Upper lobe of left lung (tissue), 4 donors: ENCODE measurements around the gene FLYWCH1.

Experiments used
- POLR2AphosphoS5 ChIP-seq, 2 donors: sonication (generic); formaldehyde crosslinking; IDR thresholded peaks; one replicate each; pipeline ENCODE4 v1.5.1; 2017; ENCODE audit warnings: antibody characterized with exemption in 2 of 2
- TF ChIP-seq, protein P1 (sequence below), 6 experiments: fragments of 450-650 bp in 4 of 6; fragments of 200-600 bp in 2 of 6; sonication (generic) in 2 of 6; IDR thresholded peaks; one replicate each; pipeline ENCODE4 v1.5.1; 2016 to 2019; ENCODE audit warnings: antibody characterized with exemption in 6 of 6

- TF ChIP-seq, protein P1, sequence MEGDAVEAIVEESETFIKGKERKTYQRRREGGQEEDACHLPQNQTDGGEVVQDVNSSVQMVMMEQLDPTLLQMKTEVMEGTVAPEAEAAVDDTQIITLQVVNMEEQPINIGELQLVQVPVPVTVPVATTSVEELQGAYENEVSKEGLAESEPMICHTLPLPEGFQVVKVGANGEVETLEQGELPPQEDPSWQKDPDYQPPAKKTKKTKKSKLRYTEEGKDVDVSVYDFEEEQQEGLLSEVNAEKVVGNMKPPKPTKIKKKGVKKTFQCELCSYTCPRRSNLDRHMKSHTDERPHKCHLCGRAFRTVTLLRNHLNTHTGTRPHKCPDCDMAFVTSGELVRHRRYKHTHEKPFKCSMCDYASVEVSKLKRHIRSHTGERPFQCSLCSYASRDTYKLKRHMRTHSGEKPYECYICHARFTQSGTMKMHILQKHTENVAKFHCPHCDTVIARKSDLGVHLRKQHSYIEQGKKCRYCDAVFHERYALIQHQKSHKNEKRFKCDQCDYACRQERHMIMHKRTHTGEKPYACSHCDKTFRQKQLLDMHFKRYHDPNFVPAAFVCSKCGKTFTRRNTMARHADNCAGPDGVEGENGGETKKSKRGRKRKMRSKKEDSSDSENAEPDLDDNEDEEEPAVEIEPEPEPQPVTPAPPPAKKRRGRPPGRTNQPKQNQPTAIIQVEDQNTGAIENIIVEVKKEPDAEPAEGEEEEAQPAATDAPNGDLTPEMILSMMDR (IDR thresholded peaks at IDR 0.05), result no peak
- TF ChIP-seq POLR2AphosphoS5 (IDR thresholded peaks at IDR 0.05), result no peak
Observed at GRCh38 chr16:2905988-2906387, 5.7 kb upstream of the FLYWCH1 start.
